GM18499 (cell line): Measurements from ENCODE around the gene VPS35L.

Source experiments
- ATAC-seq: cut with Tn5 transposase; IDR thresholded peaks from one replicate; pipeline ENCODE4 v1.9.1; 2021; ENCODE audit warnings: moderate number of reproducible peaks; ENCODE audit not compliant: insufficient read depth, unreplicated experiment

VPS35L gene

DNA sequence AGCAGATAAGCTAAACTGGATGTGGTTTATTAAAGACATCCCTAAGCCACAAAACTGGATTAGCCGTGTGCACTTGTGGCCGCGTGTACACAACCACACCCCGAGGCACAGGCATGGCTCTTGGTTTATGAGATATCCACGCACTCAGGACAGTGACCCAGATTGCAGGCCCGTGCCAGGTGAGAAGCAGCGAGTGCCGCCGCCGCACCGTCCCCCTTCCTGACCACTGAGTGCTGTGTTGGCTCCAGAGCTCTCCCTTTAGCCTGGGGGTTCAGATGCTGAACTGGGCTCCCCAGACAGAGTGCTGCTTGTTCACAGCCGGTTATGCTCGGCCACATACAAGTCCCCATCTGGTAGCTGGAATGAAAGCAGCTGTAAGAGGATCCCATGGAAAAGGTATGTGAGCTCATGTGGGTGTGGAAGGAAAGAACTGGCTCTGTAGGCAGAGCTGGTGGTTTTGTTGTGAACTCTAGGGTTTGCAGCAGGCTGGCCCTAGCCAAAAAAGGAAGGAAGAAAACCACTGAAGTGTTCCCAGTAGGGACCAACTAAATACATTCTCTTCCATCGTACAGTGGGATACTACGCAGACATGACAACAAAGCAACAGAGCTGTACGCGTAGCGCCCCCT lies 133.0 kb downstream of the VPS35L start:
- no peak for ATAC-seq

DNA sequence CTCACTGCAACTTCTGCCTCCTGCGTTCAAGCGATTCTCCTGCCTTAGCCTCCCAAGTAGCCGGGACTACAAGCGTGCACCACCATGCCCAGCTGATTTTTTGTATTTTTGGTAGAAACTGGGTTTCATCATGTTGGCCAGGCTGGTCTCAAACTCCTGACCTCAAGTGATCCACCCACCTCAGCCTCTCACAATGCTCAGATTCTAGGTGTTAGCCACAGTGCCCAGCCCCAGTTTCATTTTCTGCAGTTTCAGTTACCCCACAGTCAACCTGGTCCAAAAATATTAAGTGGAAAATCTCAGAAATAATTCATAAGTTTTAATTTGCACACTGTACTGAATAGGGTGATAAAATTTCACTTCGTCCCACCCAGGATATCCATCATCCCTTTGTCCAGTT lies 133.8 kb downstream of the VPS35L start:
- ATAC-seq: no peak

DNA sequence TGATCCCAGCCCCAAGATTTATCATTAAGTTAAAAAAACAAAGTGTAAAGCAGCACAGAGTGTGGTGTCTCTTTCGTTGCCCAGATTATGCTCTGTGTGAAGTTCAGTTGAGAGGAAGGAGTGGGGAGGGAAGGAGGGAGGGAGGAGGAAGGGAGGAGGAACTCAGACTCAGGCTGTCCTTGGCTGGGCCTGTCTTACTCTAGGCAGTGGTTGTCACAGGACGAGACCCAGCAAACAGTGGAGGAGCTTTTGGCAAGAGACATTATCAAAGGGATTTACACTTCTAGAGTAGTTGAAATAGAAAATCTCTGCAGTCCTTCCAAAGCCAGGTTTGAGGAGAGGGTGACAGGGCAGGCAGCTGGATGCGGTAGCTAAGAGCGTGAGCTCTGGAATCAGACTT lies 134.7 kb downstream of the VPS35L start:
- ATAC-seq: no peak

DNA sequence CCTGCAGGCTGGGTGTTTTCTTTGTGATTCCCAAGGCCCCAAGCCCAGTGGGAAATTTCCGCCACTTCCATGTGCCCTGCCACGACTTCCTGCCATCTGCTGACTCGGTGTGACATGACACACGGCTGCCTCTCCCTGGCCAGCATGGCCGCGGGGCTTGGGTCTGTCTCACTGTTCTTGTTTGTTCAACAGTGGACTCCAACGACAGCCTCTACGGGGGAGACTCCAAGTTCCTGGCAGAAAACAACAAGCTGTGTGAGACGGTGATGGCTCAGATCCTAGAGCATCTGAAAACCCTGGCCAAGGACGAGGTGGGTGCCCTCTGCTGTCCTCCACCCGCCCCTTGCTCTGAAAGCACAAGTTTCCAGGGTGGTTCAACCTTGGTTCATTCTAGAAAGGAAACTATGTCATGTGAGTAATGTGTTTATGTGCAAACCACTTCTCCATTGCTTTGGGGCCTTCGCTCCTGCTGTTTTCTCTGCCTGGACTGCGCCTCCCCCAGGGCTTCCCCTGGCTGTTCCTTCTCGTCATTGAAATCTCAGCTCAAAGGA lies 135.7 kb downstream of the VPS35L start:
- ATAC-seq: no peak

DNA sequence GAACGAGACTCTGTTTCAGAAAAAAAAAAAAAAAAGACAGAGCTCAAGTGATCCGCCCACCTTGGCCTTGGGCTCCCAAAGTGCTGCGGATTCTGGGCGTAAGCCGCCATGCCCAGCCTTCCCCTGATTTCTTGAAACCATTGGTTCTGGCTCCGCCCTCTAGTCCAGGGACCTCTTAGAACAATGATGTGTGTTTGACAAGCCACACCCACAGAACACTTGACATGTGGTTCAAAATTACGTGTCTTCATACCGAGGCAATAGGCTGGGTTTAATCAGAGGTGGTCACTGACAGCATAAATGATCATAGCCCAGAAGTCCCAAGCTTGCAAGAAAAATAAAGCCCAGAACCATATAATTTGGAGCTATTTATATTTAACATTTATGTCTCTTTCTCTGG lies 139.5 kb downstream of the VPS35L start:
- ATAC-seq: no peak

DNA sequence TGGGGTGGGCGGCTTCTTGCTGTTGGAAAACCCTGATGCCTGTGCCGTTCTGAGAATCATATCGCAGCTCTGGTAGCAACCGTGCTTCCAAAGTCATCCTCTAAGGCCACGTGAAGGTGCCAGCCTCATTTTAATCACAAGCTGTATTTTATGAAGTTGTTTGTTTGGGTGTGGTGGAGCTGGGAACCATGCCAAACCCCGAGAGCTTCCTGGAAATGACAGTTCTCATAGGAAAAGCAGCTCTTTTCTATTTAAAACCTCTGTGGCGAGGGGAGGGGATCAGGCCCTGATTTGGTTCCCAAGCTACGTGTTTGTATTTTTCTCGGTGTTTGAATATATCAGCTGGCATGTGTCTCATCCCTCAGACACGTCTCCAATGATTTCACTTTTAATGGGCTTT lies 140.8 kb downstream of the VPS35L start:
- ATAC-seq: no peak

DNA sequence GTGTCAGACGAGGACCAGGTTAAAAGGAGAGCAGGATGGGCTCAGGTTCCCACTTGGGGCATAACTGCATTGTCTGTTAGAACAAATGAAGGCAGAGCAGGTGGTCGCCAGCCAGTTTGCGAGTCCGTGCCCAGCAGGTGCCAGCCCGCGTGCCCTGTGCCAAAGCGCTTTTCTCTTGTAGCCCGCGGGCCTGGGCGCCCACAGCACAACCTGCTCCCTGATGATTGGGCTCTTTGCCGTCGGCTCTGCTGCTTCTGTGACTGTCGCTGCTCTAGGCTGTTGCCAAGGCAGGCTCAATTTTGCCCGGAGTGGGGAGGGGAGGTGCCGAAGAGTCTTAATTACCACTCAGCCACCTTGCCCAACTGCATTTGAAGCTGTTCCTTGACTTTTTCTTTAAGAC lies 141.5 kb downstream of the VPS35L start:
- no peak for ATAC-seq

DNA sequence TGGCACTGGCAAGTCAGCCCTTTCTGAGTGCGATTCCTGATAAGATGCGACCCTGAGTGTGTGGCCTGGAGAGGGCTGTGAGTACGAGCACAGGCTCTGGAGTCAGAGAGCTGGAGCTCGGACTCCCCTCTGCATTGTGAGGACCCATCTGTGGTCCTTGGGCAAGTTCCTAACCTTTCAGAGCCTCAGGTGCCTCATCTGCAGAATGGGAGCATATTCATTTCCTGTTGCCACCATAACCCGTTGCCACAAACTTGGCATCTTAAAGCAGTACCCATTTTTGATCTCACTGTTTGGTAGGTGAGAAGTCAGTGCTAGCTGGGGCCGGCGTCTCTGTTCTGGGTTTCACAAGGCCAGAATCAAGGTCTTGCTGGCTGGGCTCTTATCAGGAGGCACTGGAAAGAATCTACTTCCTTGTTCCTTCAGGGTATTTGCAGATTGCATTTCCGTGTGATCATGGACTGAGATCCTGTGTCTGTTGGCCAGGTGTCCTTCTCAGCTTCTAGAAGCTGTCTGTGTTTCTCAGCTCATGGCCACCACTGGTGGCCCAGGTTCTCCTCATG lies 142.3 kb downstream of the VPS35L start:
- ATAC-seq: no peak

DNA sequence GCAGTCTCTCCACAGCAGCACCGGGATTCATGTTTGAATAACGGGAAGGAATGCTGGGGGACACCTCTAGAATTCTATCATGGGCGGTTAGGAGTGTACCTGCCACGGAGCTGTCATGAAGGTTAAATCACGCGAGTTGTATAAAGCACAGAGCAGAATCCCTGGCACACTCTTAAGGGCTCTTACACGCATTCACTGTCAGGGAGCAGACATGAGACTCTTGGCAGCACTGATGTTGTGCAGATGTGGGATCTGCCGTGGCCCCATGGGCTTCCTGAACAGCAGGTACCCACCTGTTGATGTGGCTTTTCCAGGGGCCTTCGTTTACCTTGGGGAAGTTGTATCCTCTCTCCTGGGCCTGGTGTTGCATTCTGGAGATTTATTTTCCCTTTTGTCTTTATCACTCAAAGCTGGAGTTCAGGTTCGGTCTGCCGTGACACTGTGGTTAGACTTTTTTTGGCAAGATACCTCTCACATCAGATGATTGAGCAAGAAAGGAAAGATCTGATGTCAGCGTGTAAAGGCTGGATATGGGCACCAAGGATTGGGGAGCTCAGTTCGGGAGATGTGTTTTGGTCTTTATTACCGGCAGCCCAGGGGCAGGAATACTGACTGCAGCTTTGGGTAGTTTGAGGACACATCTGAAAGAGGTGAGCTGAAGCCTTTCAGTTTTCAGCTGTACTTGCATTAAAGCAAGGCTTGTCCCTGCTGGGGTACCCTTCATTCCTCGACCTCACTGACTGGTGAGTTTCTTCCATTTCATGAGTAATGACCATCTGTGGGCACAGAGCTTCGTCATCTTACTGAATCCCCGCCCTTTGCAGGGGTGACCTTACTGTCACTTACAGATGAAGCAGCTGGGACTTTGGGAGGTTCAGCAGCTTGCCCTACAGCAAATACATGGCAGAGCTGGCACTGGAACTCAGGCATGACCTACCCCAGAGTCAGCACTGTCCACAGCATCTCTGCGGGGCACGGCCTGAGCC lies 143.3 kb downstream of the VPS35L start:
- ATAC-seq: no peak

DNA sequence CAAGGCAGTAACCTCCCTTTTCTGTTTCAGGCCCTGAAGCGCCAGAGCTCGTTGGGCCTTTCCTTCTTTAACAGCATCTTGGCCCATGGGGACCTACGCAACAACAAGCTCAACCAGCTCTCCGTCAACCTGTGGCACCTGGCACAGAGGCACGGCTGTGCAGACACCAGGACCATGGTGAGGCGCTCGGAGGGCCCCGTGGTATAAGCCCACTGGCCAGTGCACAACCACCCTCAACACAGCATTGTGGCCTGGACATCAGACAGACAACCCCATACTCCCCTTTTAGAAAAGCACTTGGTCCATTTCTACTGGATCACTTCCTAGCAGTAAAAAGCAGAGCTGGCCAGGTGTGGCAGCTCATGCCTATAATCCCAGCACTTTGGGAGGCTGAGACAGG lies 144.0 kb downstream of the VPS35L start:
- ATAC-seq: no peak

DNA sequence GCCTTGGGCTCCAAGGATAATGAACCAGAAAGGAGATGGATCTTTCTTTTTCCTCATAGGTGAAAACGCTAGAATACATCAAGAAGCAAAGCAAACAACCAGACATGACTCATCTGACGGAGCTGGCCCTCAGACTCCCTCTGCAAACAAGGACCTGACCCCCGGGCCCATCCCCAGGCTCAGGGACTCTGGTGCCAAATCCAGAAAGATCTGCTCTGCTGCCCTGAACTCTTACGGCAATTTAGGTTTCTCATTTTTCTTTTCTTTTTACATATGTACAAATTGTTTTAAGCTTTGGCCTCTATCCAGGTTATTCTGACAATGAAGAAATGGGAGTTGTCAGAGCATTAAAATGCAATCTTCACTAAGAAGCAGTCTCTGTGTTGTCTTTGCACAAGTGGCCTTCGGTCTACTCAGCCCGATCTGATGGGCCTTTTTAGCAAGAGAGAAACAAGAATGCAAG lies 144.8 kb downstream of the VPS35L start:
- ATAC-seq: no peak

DNA sequence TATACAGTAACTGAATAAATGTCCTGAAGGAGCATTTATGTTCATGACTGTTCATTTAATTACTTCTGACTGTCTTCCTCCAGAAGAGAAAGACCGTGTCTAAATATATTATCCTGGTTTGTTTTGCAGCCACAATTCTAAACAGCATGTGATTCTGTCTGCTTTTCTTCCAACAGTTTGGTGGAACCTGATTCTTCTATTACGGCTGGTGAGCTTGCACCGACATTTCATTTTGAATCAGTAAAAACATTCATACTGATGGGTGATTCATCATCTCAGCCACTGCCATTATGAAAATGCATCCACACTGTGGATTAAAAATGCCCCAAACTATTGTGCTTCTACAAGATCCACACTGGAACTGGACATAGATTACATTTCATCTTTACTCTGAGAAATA lies 145.6 kb downstream of the VPS35L start:
- no peak for ATAC-seq

DNA sequence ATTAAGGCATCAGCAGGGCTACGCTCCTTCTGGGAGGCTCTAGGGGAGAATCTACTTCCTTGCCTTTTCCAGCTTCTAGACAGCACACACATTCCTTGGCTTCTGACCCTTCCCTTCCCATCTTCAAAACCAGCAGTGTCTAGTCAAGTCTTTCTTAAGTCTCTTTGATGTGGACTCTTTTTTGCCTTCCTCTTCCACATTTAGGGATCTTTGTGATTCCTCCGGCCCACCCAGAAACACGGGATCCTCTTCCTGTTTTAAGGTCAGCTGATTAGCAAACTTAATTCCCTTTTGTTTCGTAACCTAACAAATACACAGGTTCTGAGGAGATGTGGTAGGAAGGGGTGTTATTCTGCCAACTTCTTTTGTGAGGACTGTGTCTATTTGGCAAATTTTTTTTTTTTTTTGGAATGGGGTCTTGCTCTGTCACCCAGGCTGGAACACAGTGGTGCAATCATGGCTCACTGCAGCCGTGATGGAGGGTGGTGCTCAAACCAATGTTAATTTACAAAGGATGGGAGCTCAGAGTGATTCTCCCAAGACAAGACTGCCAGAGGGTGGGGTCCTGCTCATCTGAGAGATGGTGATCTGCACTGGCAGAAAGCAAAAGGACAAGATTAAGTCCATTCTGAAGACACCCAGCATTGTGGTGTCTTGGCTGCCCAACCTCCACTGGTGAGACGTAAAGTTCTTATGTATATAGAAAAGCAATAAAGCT lies 147.8 kb downstream of the VPS35L start:
- ATAC-seq: no peak

DNA sequence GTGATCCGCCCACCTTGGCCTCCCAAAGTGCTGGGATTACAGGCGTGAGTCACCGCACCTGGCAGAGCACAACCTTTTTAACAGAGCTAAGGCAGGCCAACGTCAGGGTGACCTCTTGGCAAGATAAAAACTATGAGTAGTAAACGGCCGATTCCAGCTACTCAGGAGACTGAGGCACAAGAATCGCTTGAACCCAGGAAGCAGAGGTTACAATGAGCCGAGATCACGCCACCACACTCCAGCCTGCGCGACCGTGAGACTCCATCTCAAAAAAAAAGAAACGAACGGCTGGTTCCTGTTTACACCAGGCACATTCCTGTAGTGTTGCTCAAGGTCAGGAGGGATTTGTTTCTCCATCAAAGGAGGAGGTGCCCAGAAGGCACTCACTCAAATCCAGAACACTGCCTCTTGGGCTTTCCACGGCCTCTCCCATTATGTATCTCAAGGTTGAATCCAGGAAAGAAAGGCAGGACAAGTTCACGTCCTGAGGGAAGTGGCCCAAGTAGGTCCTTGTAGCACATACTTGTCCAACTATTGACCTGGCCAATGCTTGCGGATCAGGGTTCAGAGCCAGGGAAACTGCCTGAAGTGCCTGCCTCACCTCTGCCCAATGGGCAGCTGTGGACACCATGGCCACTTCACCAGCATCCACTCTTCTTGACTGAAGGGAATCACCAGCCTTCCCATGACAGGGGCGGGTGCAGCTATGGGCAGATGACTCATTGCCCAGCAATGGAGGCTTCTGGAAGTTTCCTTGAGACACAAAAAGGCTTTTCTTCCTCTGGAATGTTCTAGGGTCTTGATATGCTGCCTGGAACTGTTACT lies 149.0 kb downstream of the VPS35L start:
- ATAC-seq: no peak

DNA sequence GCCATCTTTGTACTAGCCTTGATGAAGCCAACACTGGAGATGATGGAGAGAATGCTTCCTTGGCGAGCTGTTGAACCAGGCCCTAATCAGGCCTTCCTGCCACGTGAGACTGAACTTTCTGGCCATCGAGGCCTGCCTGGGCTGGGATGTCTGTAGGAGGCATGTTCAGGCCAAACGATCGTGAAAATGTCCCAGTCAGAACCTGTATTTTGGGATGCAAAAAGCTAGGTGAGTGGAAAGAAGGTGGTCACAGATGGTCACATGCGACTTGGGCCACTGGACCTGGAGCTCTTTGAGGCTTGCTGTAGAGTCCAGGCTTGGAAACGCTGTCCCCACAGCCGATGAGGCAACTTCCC lies 149.6 kb downstream of the VPS35L start:
- no peak for ATAC-seq

DNA sequence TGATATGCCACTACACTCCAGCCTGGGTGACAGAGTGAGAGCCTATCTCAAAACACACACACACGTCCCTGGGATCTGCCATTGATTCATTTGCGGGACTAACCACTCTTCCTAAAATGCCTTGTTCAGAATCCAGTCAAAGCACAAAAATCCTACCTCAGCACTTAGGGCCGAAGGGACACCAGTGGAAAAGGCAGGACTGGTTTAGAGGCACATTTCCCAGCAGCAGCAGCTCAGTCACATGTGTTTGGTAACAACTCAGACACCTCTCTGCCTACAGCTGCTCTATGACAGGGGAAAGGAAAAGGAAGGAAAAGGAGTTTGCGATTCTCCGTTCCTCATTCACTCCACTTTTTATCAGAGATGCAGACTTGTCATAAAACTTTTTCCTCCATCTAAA lies 150.3 kb downstream of the VPS35L start:
- no peak for ATAC-seq

DNA sequence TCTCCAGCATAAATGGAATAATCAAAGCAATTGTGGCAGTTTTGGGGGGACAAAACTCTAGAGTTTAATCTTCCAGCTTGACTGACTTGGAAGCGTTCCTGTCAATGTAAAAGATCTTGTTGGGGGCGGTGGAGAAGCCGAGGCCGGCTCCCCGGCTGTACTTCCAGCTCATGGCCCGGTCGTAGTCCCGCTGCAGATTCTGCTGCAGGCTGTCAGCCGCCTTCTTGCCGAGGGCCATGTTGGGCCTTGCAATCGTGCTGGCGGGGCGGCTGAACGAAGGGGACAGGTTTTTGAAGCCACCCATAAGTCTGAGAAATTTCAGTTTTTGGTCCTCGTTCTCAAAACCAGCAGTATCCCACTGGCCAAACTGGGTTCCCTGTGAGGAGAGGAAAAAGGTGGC lies 151.3 kb downstream of the VPS35L start:
- ATAC-seq: no peak

DNA sequence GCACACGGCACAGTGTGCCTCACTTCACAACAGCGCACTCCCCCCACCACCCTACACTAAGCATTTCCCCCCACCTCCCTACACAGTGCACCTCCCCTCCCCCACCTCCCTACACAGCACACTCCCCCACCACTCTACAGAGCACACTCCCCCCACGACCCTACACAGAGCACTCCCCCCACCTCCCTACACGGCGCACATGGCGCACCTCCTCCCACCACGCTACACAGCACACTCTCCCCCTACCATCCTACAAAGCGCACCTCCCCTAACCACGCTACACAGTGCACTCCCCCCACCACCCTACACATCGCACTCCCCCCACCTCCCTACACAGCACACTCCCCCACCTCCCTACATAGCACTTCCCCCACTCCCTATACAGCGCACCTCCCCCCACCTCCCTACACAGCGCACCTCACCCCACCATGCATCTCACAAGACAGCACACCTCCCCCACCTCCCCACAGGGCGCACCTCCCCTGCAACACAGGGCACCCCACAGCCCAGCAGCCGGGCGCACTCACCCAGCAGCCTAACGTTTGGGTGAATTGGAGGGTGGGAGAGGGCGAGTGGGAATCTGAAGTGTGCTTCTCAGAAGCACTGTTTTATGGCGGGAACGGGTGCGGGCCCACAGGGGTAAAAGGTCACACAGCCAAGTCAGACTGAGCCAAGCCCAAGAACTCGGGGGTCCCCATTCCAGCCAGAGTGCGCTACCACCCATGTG lies 152.2 kb downstream of the VPS35L start:
- ATAC-seq: no peak
